ENCODE measurements around the gene MMP25. TPM values are rescaled to one million over a fixed set of nuclear protein-coding genes. Genes with fewer than 3 reads are reported as not detected.

Gene MMP25
- total and polyA plus RNA-seq, 9 of the 15 experiments (the other 6 are each of a cell fraction or from before 2014, with no cell fraction given): 0.03 to 0.04 TPM; not detected in 7

GRCh38 chr16:3013491-3013951 is 32.8 kb upstream of the MMP25 start:
- no peak overlapping the region for H2AFZ ChIP-seq (ENCODE audit: low read depth, low read length)
- intact Hi-C loops (cut with micrococcal nuclease): no loop called here
- TF ChIP-seq, protein P1, sequence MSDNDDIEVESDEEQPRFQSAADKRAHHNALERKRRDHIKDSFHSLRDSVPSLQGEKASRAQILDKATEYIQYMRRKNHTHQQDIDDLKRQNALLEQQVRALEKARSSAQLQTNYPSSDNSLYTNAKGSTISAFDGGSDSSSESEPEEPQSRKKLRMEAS (CRISPR knock-in tag; IDR thresholded peaks at IDR 0.05): peak; percentile 64
- no peak for TF ChIP-seq NR2C1 (IDR thresholded peaks at IDR 0.05)
- no peak for TF ChIP-seq NR2C1 (tag; IDR thresholded peaks at IDR 0.05)
- TF ChIP-seq SAFB2 (IDR thresholded peaks at IDR 0.05; ENCODE audit: borderline replicate concordance, low read depth, low read length, severe bottlenecking): no peak
- TF ChIP-seq MECOM (CRISPR knock-in tag; IDR thresholded peaks at IDR 0.05): no peak
- TF ChIP-seq, protein P2, sequence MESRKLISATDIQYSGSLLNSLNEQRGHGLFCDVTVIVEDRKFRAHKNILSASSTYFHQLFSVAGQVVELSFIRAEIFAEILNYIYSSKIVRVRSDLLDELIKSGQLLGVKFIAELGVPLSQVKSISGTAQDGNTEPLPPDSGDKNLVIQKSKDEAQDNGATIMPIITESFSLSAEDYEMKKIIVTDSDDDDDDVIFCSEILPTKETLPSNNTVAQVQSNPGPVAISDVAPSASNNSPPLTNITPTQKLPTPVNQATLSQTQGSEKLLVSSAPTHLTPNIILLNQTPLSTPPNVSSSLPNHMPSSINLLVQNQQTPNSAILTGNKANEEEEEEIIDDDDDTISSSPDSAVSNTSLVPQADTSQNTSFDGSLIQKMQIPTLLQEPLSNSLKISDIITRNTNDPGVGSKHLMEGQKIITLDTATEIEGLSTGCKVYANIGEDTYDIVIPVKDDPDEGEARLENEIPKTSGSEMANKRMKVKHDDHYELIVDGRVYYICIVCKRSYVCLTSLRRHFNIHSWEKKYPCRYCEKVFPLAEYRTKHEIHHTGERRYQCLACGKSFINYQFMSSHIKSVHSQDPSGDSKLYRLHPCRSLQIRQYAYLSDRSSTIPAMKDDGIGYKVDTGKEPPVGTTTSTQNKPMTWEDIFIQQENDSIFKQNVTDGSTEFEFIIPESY (CRISPR knock-in tag; IDR thresholded peaks at IDR 0.05): peak; percentile 63
- TF ChIP-seq REST (IDR thresholded peaks at IDR 0.05; ENCODE audit: borderline replicate concordance): no peak
- TF ChIP-seq REST (CRISPR knock-in tag; IDR thresholded peaks at IDR 0.05; ENCODE audit: low read depth): no peak
- no peak for TF ChIP-seq U2AF2 (optimal IDR thresholded peaks at IDR 0.05; ENCODE audit: low read depth, low read length)
- TF ChIP-seq ZNF766 (CRISPR knock-in tag; conservative IDR thresholded peaks at IDR 0.05): no peak
- TF ChIP-seq KLF1 (tag; IDR thresholded peaks at IDR 0.05): no peak
- no peak for TF ChIP-seq NCOA4 (IDR thresholded peaks at IDR 0.05; ENCODE audit: partially characterized antibody)
- TF ChIP-seq HEY1 (CRISPR knock-in tag; IDR thresholded peaks at IDR 0.05; ENCODE audit: borderline replicate concordance): no peak
- TF ChIP-seq MEF2A (IDR thresholded peaks at IDR 0.05; ENCODE audit: control insufficient read depth, low read depth, low read length): no peak

More at GRCh38 chr16:3013491-3013951, 32.8 kb upstream of the MMP25 start:
- no peaks in the 10 kb centered on the region for H4K20me1 ChIP-seq (replicated peaks; ENCODE audit: control insufficient read depth, insufficient read depth, low read length)
- H3K4me3 ChIP-seq: no peak overlapping the region
- ATAC-seq (no peak), DNase-seq (ENCODE audit: extremely low read depth in 1 of 4, low spot score in 3 of 4) (no peak), FAIRE-seq (no peak)
- ChIA-PET CTCF (ENCODE audit: low intra/inter-chr PET ratio) (no interaction called here), POLR2A (interaction anchor here (0.6 to 0.9 kb wide), 2 partner anchors 10 to 18 kb away, joined by 3 read pairs; no protein-coding TSS in a partner anchor)
- 64% methylated on average over 21 of the region's 27 CpGs for WGBS (ENCODE audit: insufficient coverage, low coverage, missing lambda C conversion rate)
- no peaks in the 10 kb centered on the region for H3K79me2 ChIP-seq (ENCODE audit: control insufficient read depth, insufficient read depth, low read length)
- H3K4me2 ChIP-seq (ENCODE audit: insufficient read depth, low read length): no peak overlapping the region
- peak overlapping the region in 1 of 2 experiments; percentile 67; a peak in 1 of 4 replicates for H3K9ac ChIP-seq (ENCODE audit: insufficient read depth in 1 of 2, low read depth in 2 of 2, low read length in 2 of 2)
- no peaks in the 10 kb centered on the region for H3K27me3 ChIP-seq (ENCODE audit: control insufficient read depth in 2 of 2, insufficient read depth in 2 of 2, low read length in 2 of 2)
- in situ Hi-C loops (cut with MboI): no loop called here
- H3K9me3 ChIP-seq (replicated peaks; ENCODE audit: control insufficient read depth, insufficient read depth, low read depth, low read length): no peaks in the 10 kb centered on the region
- no peaks in the 10 kb centered on the region for H3K36me3 ChIP-seq (ENCODE audit: control insufficient read depth, insufficient read depth, low read length)
- H3K9me1 ChIP-seq (ENCODE audit: control insufficient read depth, insufficient read depth, low read length): peaks cover 3% of the 10 kb centered on the region
- no TSS peak for BruUV-seq (replicated peaks)
- peaks cover 29 to 82% of the 10 kb centered on the region in 2 experiments for H3K4me1 ChIP-seq (replicated peaks in 1 of 2; ENCODE audit: control insufficient read depth in 2 of 2, insufficient read depth in 2 of 2, low read length in 2 of 2)
- no peak overlapping the region for H3K27ac ChIP-seq (ENCODE audit: extremely low read depth, low read depth, low read length)

Data from K562 (cell line).